Stimulated activated CD4-positive, alpha-beta T cell treated with anti-CD3 and anti-CD28 coated beads, Interleukin-4, amount 100 ng/mL, for 4 hours (primary cell): ENCODE data around the gene APOBEC4.
"Not testable (repeated sequence)": the region's sequence is repeated elsewhere in the genome, so short reads cannot be mapped to it uniquely, and the experiment has no call there.

Experiments
- DNase-seq, 2 experiments: peaks; one replicate each; pipeline ENCODE4 v3.0.0-alpha.2; 2020

Gene APOBEC4, protein sequence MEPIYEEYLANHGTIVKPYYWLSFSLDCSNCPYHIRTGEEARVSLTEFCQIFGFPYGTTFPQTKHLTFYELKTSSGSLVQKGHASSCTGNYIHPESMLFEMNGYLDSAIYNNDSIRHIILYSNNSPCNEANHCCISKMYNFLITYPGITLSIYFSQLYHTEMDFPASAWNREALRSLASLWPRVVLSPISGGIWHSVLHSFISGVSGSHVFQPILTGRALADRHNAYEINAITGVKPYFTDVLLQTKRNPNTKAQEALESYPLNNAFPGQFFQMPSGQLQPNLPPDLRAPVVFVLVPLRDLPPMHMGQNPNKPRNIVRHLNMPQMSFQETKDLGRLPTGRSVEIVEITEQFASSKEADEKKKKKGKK

DNA sequence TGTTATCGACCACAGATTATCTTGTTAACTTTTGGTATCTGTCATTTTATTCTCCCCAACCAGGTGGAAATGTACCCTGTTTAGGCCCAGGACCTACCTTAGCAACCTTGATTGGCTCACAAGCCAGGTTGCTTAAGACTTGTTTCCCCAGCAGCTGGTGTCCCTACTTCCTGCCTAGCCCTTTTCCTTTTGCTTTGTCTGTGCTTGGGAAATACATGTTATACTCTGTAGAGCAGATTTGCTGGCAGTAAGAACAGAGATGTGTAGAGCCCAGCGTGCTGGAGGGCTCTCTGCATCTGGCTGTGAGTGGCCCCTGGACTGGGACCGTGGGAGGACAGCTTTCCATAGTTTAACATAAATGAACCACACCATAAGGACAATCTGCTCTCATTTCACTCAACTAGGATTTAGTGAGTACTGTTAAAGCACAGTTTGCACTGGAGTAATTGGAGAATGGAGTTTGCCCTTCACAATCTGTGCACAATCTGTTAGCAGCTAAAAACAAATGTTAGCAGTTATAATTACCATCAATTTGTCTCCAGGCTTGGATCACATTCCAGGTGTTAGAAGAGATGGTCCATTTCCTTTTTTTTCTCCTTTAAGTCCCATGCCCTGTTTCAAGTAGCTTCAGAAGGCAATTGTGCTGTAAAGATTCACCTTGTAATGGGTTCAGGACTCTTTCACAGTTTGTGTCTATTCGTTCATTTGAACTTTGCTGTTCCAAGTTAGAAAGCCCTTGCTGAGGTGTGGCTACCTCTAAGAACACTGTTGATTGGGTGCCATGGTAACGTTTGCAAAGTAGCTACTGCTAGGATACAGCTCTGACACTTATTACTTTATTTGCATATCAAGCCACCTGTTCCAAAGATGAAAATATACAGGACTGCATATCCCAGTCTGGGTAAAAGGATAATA, at the start of gene APOBEC4:
APOBEC4 (minus strand) TSS at position 770 of the 915 bp plus-strand sequence. CDS start 4,535 bp downstream, outside the sequence.
- DNase-seq, result no peak

DNA sequence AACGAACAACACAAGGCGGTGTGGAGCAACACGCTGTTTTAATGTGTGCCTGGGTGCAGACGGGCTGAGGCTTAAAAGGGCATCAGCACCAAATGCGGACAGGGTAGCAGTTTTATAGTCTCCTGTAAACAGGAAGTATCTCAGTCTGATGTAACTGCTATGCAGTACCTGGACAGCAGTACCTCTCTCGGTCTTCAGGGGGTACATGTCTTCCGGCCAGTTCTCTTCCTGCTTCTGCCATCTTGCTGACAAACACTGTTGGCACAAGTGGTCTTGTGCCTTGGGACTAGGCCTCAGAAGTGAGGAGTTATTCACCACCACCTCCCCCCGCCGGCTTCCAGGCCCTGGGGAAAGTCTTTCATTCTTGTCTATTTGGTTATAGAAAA, 49.7 kb upstream of the APOBEC4 start:
- no peak for DNase-seq

DNA sequence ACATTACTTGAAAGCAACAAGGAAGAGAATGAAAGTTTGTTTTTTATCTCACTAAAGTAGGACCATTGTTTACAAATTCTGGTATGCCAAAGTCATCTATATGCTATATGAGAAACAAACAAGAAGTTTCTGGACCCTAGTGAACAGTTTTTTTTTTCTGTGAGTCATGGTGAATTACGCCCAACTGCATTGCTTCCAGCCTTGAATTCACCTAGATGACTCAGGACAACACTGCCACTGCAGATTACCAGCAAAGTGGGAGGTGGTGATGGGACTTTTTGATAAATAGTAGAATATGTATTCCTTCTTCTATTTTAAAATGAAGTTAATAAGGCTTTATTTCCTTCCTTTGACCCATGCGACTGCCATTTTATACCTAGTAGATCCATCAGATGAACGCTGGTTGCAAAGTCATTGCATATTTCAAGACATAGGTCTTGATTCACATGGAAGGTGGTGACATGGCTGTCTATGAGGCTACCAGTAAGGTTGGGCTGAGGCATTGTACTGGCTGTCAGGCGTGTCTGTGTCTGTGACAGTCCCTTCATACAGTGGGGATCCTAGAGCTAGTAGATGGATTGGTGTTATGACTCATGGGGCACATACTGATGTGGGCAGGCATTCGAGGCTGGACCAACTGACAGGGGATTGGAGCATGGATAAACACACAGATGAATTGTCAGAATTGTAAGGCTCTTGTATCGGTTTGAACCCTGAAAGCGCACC, 49.1 kb upstream of the APOBEC4 start:
- DNase-seq, result no peak

DNA sequence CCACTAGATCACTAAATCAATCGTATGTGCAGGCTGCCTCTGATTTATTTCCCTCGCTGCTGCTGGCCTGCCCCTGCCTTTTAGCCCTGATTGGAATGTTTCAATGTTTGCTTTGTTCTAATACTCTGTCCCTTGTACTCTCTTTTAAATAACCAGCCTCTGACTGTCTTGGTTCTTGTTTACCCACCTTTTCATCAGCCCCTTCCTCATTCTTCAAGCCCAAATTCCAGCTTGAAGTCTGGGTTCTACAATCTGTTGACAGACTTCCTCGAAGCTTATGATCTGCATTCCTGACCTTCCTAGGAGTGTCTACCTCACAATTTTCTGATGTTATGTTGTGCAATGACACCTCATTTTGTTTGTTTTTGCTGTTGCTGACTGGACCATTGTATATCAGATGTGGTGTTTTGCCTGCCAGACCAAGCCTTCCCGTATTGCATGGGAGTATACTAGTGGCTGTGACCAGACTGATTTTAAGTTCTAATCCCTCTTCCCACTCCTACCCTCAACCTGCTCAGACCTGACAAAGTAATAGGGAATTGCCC, 46.6 kb upstream of the APOBEC4 start:
- DNase-seq, result no peak

DNA sequence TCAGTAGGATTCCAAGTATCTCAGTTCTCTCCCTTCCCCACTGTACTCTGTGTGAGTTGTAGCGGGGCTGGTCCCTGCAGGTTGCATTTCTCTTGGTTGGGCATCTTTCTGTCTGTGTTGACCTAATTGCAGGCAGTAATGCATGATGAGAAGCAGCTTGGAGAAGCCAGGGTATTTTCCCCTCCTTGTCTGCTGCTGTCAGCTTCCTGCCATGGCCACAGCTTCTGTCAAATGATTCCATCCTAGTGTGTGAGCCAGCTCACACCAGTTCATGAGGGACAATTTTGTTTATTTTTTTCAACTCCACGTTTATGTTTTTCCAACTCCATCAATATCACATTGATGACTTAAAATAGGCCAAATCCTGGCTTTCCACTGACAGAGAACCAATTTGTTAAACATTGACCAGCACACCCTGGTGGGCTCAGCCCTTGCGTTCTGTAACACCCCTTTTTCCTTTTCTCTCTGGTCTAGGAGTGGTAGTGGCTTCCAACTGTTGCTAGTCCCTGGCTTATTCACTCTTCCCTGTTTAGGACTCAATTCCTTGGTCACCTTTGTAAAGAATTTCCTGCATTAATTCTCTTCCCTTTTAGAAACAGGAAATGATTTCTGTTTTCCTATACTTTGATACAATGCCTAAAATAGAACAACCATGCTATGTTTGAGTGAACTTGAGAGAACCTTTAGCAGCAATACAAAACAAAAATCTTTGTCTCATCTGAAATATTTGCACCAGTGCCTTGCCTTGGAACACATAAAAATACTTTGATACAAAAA, 44.9 kb upstream of the APOBEC4 start:
- no peak for DNase-seq

DNA sequence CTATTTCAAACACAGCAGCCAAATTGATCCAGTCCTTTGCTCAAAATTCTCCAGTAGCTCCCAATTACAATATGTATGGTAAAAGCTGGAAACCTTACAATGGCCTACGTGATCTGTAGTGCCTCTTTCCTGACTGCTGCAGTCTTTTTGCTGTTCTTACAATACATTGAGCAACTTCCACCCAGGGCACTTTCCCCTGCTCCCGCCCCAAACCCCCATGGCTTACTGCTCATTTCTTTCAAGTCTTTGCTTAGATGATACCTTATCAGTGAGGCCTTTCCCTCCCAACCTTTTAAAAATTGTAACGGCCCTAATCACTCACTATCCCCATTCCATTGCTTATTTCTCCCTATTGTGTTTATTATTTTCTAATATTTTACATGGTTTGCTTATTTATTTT, 43.9 kb upstream of the APOBEC4 start:
- DNase-seq, result no peak

DNA sequence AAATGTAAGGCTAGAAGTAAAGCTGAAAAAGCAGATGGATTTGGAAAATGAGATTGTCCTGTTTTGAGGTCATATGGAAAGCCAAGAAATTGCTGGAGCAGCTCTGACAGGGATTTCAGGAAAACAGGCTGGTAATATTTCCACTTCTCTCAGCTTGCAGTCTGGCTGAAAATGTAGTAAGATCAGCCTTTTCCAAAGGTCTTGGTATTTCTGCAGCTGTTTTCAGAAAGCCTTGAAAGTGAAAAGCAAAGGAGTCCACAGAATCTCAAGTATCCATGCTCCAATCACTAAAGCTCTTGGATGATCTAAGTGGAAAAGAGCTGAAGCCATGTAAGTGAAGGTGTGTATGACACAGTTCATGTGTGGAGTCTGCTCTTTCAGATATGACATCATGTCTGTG, 41.6 kb upstream of the APOBEC4 start:
- DNase-seq, result no peak

DNA sequence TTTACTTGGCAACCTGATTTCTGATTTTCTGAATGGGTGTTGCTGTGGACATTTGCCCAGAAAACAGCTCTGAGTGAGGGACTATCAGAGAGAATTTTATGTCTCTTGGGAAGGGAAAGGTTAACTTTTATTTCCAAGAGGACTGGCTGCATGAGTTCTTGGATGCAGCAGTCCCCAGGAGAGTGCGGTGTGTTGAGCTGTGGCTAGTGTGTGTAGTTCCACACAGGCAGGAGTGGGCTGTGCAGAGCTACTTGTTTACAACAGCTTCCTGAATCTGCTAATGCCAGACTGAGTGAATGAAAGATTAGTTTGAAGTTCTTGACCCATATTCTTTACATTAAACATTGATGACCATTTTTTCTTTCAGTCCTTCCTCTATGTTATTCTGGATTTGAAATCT, 41.0 kb upstream of the APOBEC4 start:
- no peak for DNase-seq

DNA sequence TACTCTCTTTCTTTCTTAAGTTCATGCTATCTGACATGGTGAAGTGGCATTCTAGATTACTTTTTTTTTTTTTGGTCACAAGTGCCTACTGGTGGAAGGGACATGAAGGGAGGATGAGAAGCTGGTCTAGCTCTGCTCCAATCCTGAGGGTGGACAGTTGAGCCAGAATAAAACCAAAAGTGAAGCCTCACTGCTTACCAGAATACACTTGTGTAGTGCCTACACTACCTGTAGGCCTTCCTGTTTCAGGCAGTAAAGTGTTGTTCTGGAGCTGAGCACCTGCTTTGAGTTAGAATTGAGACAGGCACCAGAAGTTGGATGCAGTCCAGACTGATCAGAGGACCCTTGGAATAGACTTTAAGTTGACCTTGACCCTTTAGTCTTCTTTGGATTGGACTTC, 40.4 kb upstream of the APOBEC4 start:
- DNase-seq, result no peak

DNA sequence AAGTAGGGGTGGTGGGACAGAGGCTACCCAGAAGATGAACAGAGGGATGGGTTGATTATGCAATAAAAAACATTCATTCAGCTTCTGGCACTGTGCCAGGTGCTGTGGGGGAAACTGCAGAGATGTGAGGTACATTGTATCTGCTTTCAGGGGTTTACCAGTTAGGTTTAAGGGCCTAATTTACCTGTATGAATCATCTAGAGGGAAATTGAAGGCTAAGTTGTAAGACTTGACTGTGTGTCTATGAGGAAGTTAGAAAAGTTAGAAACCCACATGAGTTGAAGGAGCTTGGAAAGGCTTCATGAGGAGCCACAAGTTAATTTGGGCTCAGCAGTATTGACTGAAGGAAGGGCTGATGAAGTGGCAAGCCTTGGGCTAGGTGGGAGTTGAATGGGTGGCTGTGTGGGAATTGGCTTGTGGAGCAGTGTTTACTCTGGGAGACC, 36.7 kb upstream of the APOBEC4 start:
- no peak for DNase-seq

DNA sequence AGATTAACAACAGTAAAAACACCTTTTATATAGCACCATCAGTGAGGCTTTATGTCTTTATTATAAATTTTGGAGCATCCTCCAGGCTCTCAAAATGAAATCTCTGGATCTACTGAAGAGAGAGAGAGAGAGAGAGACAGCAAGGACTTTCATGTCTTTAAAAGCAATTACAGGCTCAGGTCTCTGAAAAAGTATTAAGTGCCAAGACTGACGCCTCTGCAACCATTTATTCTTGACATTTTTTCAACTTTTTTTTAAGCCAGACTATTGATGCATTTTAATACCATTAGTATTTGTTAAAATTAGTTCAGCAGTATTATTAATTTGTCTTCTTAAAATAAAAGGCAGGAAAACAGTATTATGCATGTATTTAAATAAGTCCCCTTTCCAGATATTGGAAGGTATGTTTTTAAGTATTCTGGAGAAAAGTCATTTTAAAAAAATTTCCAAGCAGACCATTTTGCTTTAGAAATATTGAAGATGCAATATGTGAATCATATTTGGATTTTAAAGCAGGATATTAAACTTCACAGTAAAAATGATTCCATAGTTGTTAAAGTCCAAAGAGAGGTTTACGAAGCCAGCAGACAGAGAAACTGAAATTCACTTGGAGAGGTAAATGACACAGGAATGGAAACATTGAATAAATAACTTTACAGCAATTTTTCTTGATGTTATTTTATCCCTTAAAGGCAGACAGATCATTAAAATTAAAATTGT, 35.4 kb upstream of the APOBEC4 start:
- DNase-seq, result no peak

DNA sequence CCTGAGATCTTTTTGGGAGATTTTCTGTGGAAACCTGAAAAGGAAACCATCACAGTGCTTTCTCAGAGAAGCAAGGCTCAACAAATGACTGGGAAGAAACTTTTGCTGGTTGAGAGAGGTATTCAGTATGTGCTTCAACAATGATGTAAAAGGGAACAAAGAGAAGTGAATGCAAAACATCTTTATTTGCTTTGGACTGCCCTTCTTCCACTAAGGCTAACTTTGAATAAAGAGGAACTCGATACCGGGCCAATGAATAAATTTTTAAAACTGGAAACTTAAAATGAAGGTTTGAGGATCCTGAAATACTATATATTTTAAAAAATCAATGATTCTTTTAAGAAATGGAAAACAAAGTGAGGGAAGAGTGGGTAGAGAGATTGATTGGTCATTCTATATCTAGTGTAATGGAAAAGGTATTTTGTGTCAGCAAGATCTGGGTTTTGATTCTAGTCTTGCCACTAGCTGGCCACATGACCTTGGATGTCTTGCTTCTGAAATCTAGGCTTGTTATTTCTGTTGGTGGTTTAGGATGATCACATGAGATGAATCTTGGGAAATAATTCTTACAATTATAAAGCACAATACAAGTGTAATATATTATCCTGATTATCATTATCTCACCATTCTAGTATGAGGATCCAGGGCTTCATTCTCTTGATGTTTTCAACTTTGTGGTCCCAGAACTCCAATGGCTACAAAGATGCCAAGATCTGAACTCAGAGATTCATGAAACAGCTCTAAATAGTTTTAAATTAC, 34.6 kb upstream of the APOBEC4 start:
- DNase-seq, result no peak

DNA sequence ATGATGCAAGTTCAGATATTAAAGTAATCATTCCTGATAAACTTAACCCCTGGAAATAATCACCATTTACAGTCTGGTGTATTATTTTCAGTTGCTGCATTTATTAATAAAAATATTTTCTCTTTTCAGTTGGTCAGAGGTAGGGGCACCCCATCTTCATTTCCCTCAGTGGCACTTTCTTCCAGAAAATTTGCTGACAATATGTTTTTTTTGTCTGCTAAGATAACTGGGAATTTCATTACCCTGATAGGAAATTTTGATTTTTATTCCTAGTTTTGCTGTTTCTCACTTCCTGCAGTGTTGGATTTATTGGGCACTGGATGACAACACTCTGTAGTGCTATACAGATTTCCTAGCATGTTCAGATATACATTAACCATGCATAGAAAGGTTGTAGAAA, 33.1 kb upstream of the APOBEC4 start:
- DNase-seq, result no peak

DNA sequence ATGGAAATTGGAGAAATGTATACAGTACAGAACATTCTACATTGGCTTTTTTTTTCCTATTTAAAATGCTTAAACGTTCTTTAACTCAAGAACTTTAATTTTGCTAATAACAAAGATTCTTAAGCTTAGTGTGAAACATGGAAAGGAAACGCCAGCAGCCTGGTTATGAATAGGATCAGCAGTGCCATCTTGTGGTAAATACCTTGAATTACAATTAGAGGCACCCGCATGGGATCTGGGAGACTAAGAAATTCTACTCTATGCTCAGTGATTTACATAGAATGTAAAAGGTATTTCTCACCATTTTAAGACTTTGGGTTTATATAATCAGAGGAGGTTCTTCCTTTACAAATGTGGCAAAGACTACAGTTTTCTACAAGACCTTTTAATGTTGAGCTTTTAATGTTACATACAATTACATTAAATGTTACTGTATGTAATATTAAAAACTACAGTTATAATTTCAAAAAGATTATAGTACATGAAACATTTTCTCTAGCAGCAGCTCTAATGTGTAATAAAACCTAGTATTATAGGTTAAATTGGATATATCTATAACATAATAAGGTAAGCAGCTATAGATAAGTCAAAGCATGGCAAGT, 32.1 kb upstream of the APOBEC4 start:
- DNase-seq, result no peak

DNA sequence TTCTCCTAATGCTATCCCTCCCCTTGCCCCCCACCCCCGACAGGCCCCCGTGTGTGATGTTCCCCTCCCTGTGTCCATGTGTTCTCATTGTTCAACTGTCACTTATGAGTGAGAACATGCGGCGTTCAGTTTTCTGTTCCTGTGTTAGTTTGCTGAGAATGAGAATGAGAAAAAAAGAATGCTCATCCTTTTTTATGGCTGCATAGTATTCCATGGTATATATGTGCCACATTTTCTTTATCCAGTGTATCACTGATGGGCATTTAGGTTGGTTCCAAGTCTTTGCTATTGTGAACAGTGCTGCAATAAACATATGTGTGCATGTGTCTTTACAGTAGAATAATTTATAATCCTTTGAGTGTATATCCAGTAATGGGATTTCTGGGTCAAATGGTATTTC, 26.2 kb upstream of the APOBEC4 start:
- not testable (repeated sequence) for DNase-seq

DNA sequence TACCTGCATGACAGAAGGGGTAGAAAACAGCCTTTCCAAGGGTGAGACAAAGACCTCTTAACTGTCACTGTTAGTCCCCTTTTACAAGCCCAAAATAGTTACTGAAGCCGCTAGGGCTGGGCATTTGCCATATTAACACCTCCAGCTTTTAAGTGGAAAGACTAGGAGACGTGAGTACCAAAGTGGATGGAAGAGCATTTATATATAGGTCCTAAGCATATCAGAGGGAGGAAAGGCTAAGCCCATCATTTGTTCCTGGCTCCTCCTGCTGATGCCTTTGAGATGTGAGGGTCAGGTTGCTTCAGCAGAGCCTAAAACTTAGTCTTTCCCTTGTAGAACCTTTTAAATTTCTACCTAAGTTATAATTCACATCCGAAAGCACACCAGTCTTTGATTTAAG, 25.7 kb upstream of the APOBEC4 start:
- DNase-seq, result no peak

DNA sequence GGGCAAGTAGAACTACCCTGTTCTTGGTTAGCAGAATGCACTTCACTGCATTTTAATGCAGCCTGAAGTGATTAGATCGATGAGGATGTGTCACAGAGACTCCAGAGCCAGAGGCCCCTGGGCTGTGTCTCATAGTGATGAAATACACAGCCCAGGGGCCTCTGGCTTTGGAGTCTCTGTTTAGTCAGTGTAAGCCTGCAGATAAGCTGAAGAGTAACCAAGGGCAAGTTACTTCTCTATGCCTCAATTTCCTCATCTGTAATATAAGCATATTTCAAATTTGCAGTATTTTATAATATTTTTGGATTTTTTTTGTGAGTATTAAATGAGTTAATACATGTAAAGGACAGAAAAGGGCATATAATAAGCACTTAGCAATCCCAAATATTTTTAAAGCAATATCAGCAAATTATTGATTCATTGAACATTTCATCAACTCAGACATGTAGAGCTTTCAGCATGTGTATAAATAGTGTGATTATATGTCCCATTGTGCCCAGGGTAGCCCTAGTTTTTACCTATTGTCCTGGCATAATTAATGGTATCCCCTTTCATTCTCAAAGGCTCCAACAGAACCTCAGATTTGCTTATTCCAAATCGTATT, 23.6 kb upstream of the APOBEC4 start:
- no peak for DNase-seq

DNA sequence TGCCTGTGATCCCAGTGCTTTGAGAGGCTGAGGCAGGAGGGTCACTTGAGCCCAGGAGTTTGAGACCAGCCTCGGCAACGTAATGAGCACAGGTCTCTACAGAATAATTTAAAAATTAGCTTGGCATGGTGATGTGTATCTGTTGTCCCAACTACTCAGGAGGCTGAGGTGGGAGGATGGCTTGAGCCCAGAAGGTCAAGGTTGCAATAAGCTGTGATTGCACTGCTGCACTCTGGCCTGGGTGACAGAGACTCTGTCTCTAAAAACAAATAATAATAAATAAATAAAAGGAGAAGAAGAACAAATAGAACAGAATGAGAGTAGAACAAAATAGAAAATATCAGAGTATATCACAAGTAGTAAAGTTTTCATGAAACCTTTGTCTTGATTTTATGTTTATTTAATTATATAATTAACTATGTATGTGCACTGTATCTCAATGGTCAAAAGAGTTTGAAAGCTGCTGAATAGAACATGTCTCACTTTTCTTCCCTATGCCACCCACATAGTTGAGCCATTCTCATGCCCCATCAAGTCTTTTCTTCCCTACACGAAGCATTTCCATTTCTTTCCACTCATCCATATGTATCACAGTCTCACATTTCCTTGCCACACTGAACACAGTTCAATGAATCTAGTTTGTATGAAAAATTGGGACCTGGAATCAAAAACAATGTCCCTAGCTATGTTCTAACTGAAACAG, 22.9 kb upstream of the APOBEC4 start:
- DNase-seq, result no peak

DNA sequence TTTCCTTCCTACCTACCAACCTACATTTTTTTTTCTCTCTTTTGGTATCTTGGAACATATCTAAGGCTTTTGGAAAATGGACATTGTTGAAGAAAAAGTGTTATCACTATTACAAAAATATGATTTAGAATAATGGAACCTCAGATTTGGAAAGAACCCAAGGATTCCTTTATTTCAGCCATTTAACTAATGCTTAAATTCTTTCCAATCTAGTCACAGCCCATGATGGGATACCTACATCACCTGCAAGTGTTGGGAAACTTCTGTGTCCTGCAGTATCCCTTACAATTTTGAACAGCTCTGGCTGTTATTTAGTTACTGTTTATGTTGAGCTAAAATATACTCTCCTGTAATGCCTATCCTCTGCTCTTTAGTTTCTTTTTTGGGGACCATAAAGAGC, 22.3 kb upstream of the APOBEC4 start:
- DNase-seq, result no peak
